Measurements from ENCODE around the gene UHRF2.

GRCh38 chr9:6543204-6543603 is 130.2 kb downstream of the UHRF2 start:
- TF ChIP-seq CTCF (IDR thresholded peaks at IDR 0.05; ENCODE audit: low read depth, low read length) (no peak), EZH2phosphoT487 (IDR thresholded peaks at IDR 0.05; ENCODE audit: low read depth) (no peak)
